Effector CD8-positive, alpha-beta T cell (primary cell): Measurements from ENCODE around the gene CDK7.
"Not testable (repeated sequence)": the region's sequence is repeated elsewhere in the genome, so short reads cannot be mapped to it uniquely, and the experiment has no call there.

Experiments
- DNase-seq: peaks from one replicate; lab custom pipeline; 2025; lab: John Stamatoyannopoulos, UW

CDK7 gene

DNA sequence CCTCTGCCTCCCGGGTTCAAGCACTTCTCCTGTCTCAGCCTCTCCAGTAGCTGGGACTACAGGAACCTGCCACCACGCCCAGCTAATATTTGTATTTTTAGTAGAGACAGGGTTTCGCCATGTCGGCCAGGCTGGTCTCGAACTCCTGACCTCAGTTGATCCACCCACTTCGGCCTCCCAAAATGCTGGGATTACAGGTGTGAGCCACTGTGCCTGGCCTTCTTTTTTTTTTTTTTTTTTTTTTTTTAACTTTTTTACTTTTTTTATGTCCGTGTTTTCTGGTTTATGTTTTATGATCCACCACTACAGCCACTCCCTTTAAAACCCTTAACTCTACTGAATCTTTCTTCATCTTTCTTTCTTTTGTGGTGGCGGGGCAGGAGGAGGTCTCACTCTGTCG is 2.0 kb downstream of the CDK7 start:
- DNase-seq, result not testable (repeated sequence)

GRCh38 chr5:69237877-69238276 is 3.2 kb downstream of the CDK7 start:
- DNase-seq, result no peak

GRCh38 chr5:69238760-69239251 is 4.1 kb downstream of the CDK7 start:
- DNase-seq, result no peak

GRCh38 chr5:69242215-69242927 is 7.7 kb downstream of the CDK7 start:
- DNase-seq, result no peak

DNA sequence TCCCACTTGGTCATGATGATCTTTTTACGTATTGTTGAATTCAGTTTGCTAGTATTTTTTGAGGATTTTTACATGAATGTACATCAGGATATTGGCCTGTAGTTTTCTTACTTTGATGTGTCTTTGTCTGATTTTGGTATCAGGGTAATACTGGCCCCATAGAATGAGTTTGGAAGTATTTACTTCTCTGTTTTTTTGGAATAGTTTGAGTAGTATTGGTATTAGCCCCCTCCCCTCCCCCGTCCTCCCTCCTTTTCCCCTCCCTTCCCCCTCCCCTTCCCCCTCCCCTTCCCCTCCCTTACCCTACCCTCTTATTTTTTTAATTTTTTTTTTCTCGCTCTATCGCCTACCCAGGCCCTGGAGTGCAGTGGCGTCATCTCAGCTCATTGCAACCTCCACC is 10.3 kb downstream of the CDK7 start:
- DNase-seq, result no peak

DNA sequence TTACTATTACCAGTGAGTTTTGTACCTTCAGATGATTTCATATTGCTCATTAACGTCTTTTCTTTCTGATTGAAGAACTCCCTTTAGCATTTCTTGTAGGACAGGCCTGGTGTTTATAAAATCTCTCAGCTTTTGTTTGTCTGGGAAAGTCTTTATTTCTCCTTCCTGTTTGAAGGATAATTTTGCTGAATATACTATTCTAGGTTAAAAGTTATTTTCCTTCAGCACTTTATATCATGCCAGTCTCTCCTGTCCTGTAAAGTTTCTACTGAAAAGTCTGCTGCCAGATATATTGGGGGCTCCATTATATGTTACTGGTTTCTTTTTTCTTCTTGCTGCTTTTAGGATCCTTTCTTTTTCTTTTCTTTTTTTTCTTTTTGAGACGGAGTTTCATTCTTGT is 13.3 kb downstream of the CDK7 start:
- DNase-seq, result no peak

DNA sequence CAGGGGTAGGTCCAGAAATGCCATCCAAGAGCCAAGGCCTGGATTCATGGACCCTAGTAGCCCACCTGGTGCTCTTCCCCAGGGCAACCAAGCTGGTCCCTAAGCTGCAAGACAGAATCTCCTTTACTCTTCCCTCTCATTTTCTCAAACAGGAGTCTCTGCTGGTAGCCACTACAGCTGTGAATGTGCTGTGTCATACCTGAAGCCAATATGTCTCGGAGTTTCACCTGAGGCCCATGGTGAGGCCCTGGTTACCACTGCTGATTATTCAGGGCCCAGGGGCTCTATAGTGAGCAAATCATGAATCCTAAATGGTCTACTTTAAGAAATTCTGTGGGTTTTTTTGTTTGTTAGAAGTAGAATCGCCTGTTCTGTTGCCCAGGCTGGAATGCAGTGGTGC is 15.9 kb downstream of the CDK7 start:
- no peak for DNase-seq

DNA sequence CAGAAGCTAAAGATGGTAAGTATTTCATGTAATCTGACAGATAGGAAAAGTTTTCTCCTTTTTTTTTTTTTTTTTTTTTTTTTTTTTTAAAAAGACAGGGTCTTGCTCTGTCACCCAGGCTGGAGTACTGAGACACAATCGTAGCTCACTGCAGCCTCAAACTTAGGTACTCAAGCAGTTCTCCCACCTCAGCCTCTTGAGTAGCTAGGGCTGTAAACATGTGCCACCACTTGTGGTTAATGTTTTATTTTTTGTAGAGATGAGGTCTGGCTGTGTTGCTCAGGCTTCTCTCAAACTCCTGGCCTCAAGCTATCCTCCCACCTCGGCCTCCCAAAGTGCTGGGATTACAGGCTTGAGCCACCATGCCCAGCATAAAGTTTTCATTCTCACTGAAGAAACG is 17.8 kb downstream of the CDK7 start:
- DNase-seq, result no peak

DNA sequence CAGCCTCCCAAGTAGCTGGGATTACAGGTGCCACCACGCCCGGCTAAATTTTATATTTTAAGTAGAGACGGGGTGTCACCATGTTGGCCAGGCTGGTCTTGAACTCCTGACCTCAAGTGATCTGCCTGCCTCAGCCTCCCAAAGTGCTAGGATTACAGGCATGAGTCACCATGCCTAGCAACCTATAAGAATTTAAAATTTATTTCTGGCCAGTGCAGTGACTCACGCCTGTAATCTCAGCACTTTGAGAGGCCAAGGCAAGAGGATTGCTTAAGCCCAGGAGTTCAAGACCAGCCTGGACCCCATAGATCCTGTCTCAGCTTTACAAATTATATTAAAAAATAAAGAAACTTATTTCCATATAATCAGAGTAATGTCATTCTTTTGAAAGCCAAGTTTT is 21.3 kb downstream of the CDK7 start:
- DNase-seq, result not testable (repeated sequence)

DNA sequence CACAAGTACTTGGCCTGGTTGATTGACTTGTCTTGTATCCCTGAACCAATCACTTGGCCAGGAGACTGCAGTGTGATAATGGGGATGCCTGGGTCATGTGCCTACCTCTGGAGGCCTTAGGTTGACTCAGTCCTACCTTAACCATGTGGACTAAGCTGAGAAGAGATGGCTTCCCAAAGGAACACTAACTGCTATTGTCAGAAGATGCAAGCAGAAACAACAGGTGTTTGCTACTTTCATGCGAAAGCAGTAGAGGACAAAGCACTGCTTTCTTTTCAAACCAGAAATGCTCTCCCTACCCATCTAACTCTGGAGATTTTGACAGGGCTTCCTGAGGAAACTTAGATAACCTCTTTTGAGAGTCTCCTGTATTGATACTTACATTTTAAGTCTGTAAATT is 22.9 kb downstream of the CDK7 start:
- DNase-seq, result no peak

DNA sequence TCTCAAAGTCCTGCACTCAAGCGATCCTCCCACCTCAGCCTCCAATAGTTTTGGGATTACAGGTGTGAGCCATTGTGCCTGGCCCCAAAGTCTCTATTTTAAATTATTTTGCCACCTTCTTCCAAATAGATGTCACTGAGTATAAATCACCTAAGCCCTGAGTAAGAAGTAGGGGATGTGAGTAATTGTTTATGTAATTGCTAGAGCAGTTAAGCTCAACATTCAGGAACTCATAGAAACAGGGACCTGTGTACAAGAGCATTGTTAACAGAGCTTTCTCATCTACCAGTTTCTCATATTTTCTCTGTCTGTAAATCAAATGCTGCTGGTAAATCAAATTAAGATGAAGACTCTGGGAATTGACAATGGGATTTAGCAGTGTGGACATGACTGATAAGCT is 26.3 kb downstream of the CDK7 start:
- no peak for DNase-seq

- no peak for DNase-seq
These were observed 31.2 kb downstream of the CDK7 start for GRCh38 chr5:69265931-69266330.

DNA sequence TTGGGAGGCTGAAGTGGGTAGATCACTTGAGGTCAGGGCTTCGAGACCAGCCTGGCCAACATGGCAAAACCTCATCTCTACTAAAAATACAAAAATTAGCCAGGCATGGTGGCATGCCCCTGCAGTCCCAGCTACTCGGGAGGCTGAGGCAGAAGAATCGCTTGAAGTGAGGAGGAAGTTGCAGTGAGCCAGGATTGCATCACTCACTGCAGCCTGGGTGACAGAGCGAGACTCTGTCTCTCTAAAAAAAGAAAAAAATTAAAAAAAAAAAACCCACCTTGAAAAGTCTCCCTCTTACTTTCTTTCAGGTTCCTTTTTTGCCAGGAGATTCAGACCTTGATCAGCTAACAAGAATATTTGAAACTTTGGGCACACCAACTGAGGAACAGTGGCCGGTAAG is 34.2 kb downstream of the CDK7 start:
- no peak for DNase-seq

DNA sequence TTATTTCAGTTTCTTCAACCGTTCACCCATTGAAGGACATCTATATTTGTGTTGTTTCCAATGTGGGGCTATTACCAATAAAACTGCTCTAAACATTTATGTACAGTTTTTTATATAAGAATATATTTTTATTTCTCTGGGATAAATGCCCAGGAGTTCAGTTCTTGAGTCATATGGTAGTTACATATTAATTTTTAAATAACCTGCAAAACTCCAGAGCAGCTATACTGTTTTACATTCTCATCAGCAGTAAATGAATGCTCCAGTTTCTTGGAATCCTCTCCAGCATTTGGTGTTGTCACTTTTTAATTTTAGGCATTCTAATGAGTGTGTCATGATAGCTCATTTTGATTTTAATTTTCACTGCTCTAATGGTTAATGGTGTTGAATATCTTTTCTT is 36.2 kb downstream of the CDK7 start:
- no peak for DNase-seq

GRCh38 chr5:69271376-69271775 is 36.7 kb downstream of the CDK7 start:
- DNase-seq, result no peak

GRCh38 chr5:69275563-69275962 is 40.9 kb downstream of the CDK7 start:
- no peak for DNase-seq

DNA sequence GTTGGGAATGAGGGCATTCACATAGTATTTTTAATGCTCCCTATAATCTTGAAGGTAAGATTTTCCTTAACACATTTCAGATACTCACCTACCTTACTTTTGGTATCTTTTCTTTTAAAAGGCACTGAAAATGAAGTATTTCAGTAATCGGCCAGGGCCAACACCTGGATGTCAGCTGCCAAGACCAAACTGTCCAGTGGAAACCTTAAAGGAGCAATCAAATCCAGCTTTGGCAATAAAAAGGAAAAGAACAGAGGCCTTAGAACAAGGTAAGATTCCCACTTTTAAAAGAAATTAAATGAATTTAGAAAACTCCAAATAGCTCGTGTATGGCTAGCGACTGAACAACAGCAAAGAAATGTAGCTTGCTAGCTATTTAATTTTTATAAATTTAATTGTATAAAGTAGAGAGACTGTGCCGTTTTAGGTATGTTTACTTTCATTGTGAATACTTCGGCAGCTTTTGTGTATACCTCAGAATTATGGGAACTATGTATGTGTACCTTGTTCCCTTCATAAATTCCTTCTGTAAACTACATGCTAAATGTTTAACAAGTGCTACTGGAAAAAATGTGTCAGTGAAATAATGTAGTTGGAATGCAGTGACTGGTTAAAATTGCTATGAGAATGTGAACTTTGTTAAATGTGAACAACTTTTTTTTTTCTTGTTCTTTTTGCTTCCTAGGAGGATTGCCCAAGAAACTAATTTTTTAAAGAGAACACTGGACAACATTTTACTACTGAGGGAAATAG is 41.9 kb downstream of the CDK7 start:
- no peak for DNase-seq

DNA sequence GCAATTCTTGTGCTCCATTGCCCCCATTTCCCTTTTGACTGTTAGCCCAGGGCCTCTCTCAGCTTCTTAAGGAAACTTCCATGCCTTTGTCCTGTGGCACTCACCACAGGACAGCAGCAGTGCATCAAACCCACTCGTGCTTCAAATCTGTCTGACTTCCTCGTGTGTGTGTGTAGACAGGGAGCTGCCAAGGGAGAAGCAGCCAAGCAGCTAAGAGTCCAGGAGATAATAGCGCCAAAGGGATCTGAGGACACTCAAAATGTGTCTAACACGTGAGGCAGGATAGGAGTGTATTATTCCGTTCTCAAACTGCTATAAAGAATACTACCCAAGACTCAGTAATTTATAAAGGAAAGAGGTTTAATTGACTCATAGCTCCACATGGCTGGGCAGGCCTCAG is 44.8 kb downstream of the CDK7 start:
- DNase-seq, result no peak

- DNase-seq, result no peak
These were observed 46.4 kb downstream of the CDK7 start for GRCh38 chr5:69281114-69281513.

GRCh38 chr5:69284203-69284602 is 49.5 kb downstream of the CDK7 start:
- DNase-seq, result no peak

- DNase-seq, result no peak
These were observed 50.9 kb downstream of the CDK7 start for GRCh38 chr5:69285448-69286116.

DNA sequence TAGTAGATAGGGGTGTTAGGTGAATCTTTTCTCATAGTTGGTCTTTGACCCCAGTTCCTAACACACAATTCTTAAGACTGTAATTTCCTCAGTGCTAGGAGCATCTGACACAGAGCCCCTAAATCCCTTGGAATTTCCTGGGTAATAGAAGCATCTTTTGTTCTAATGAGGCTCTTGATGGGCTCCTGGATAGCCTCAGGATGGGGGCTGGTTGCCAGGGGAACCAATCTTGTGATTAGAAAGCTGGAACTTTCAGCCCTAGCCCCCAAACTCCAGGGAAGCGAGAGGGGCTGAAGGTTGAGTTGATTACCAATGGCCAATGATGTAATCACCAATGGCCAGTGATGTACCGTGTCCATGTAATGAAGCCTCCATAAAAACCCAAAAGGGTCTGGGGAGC is 53.4 kb downstream of the CDK7 start:
- DNase-seq, result no peak

GRCh38 chr5:69288688-69289087 is 54.0 kb downstream of the CDK7 start:
- DNase-seq, result no peak
